Thoracic aorta (tissue), 2 donors: Measurements from ENCODE around the gene ZP1. TPM values are rescaled to one million over a fixed set of nuclear protein-coding genes. Genes with fewer than 3 reads are reported as not detected.

ENCODE experiments used
- ATAC-seq: fragments of 150-250 bp; one replicate; pipeline ENCODE4 v1.8.0; 2017; ENCODE audit warnings: low read depth; ENCODE audit not compliant: insufficient number of reproducible peaks, low FRiP score
- DNase-seq: peaks from one replicate; pipeline ENCODE4 v3.0.0-alpha.2; 2020; ENCODE audit warnings: low spot score
- H3K27ac ChIP-seq, 2 donors: fragments of 200-600 bp; sonication (generic); 1 replicate in 1 of 2; 2 replicates in 1 of 2; pipeline ENCODE4 v1.5.1; 2016; ENCODE audit warnings: mild to moderate bottlenecking in 2 of 2, moderate library complexity in 2 of 2
- H3K27me3 ChIP-seq: fragments of 200-600 bp; sonication (generic); replicated peaks from 2 replicates; pipeline ENCODE4 v1.6.0; 2016; ENCODE audit warnings: mild to moderate bottlenecking; ENCODE audit not compliant: insufficient read depth
- H3K36me3 ChIP-seq: fragments of 200-600 bp; sonication (generic); one replicate; pipeline ENCODE4 v1.5.1; 2016
- H3K4me1 ChIP-seq, 2 donors: fragments of 200-600 bp; sonication (generic); 1 replicate in 1 of 2; 2 replicates in 1 of 2; pipeline versions ENCODE4 v1.5.1 to v1.6.0; 2016; ENCODE audit warnings: low read depth in 2 of 2, mild to moderate bottlenecking in 1 of 2; ENCODE audit not compliant: control insufficient read depth in 1 of 2
- H3K4me3 ChIP-seq: fragments of 200-600 bp; sonication (generic); 2 replicates; pipeline ENCODE4 v1.5.1; 2016; ENCODE audit warnings: mild to moderate bottlenecking
- H3K9me3 ChIP-seq: fragments of 200-600 bp; sonication (generic); 2 replicates; pipeline ENCODE4 v1.5.1; 2016
- CTCF ChIP-seq: fragments of 200-600 bp; sonication (generic); IDR thresholded peaks from one replicate; pipeline ENCODE4 v1.5.1; 2019; ENCODE audit warnings: antibody characterized with exemption
- total RNA-seq, 2 donors: library from RNA; depleted of rRNA; stranded (reverse); fragments of >200 nt; gene quantifications; one replicate each; pipeline versions ENCODE4 v1.1.0 to v1.2.3, GENCODE V29; 2016

ZP1 gene
- total RNA-seq, 2 donors from 2014 or later, result not detected

GRCh38 chr11:60874421-60875365 is 7.4 kb downstream of the ZP1 start:
- TF ChIP-seq CTCF, result no peak
- no peak overlapping the region for H3K27ac ChIP-seq
- ATAC-seq, result no peak
- H3K4me1 ChIP-seq, result peaks cover 12 to 26% of the 10 kb centered on the region in 2 donors
- H3K9me3 ChIP-seq, result no peaks in the 10 kb centered on the region
- no peak for DNase-seq
- H3K27me3 ChIP-seq, result no peaks in the 10 kb centered on the region
- H3K36me3 ChIP-seq, result peaks cover 2% of the 10 kb centered on the region
- H3K4me3 ChIP-seq, result no peak overlapping the region

GRCh38 chr11:60875366-60876167 is 8.2 kb downstream of the ZP1 start:
- Histone ChIP-seq H3K9me3 (no peaks in the 10 kb centered on the region), H3K4me3 (no peak overlapping the region), H3K27me3 (no peaks in the 10 kb centered on the region), H3K4me1 (peaks cover 12 to 26% of the 10 kb centered on the region in 2 donors), H3K27ac (no peak overlapping the region), H3K36me3 (peaks cover 7% of the 10 kb centered on the region)
- ATAC-seq (no peak), DNase-seq (no peak)
- no peak for TF ChIP-seq CTCF

- H3K27ac ChIP-seq, result no peak overlapping the region
- no peak for TF ChIP-seq CTCF
- peaks cover 7% of the 10 kb centered on the region for H3K36me3 ChIP-seq
- ATAC-seq (no peak), DNase-seq (no peak)
- H3K27me3 ChIP-seq, result no peaks in the 10 kb centered on the region
- H3K4me1 ChIP-seq, result peaks cover 12 to 24% of the 10 kb centered on the region in 2 donors
- H3K4me3 ChIP-seq, result no peak overlapping the region
- no peaks in the 10 kb centered on the region for H3K9me3 ChIP-seq
Measured at GRCh38 chr11:60876168-60876485, 8.8 kb downstream of the ZP1 start.

- Histone ChIP-seq H3K4me3 (no peak overlapping the region), H3K27ac (peak overlapping the region; percentile 67 to 76), H3K27me3 (no peaks in the 10 kb centered on the region), H3K4me1 (peaks cover 12 to 14% of the 10 kb centered on the region in 2 donors), H3K9me3 (no peaks in the 10 kb centered on the region), H3K36me3 (peaks cover 7% of the 10 kb centered on the region)
- no peak for TF ChIP-seq CTCF
- no peak for DNase-seq
- no peak for ATAC-seq
Measured at GRCh38 chr11:60878245-60879101, 11.1 kb downstream of the ZP1 start.
